K562 (cell line): ENCODE data around the gene SLC4A3. TPM values are rescaled to one million over a fixed set of nuclear protein-coding genes. Genes with fewer than 3 reads are reported as not detected.
A peak's percentile ranks its signal among the peaks of the same experiment; 100 is the strongest.

ENCODE experiments used
- ATAC-seq: fragments of 200-7000 bp; cut with Tn5 transposase; 3 replicates; pipeline ENCODE4 v1.9.1; 2020; ENCODE audit warnings: moderate library complexity
- BruUV-seq: library from RNA; stranded (reverse); fragments of 400-500 nt; replicated peaks from 2 replicates; lab custom pipeline; 2021; lab: Mats Ljungman, UMichigan
- CTCF ChIA-PET: fragments of 300-600 bp; formaldehyde crosslinking; extraction: SDS; loops from one replicate; lab custom pipeline; 2021; ENCODE audit warnings: low intra/inter-chr PET ratio; lab: Yijun Ruan, JAX
- POLR2A ChIA-PET: fragments of 300-600, 350-650 bp; sonication (Branson Sonifier 250); formaldehyde crosslinking; extraction: SDS; loops from one replicate; lab custom pipeline; 2021; ENCODE audit warnings: antibody characterized with exemption, inconsistent platforms; lab: Yijun Ruan, JAX
- DNase-seq, 4 experiments: peaks; one replicate each; pipeline versions ENCODE4 v3.0.0 to v3.0.0-alpha.2; 2011 to 2018; ENCODE audit warnings: low spot score in 3 of 4, mixed read lengths in 3 of 4; ENCODE audit errors: extremely low read depth in 1 of 4
- FAIRE-seq: peaks from 2 replicates; lab custom pipeline; 2011; peaks lifted over from hg19 to GRCh38; lab: Jason Lieb, UNC
- H2AFZ ChIP-seq: 2 replicates; pipeline ENCODE4 v1.6.0; 2011; ENCODE audit warnings: low read depth, low read length, control low read depth, inconsistent platforms
- H3K27ac ChIP-seq: fragments of 200-600 bp; 3 replicates; pipeline ENCODE4 v1.8.0; 2011; ENCODE audit warnings: low read depth, mild to moderate bottlenecking, control low read depth, inconsistent platforms, low read length, moderate library complexity, mixed read lengths; ENCODE audit errors: extremely low read depth
- H3K27me3 ChIP-seq, 2 experiments: fragments of 300-600 bp in 1 of 2; 2 replicates in 1 of 2; 3 replicates in 1 of 2; pipeline versions ENCODE4 v1.6.0 to v1.8.0; 2011; ENCODE audit warnings: inconsistent platforms in 2 of 2, low read length in 2 of 2, mild to moderate bottlenecking in 1 of 2, mixed read lengths in 1 of 2, moderate library complexity in 1 of 2; ENCODE audit not compliant: control insufficient read depth in 2 of 2, insufficient read depth in 2 of 2
- H3K36me3 ChIP-seq: fragments of 300-600 bp; 3 replicates; pipeline ENCODE4 v1.8.0; 2011; ENCODE audit warnings: mild to moderate bottlenecking, low read length, inconsistent platforms; ENCODE audit not compliant: control insufficient read depth, insufficient read depth
- H3K4me1 ChIP-seq, 2 experiments: fragments of 200-600 bp in 1 of 2; replicated peaks in 1 of 2; 2 replicates in 1 of 2; 3 replicates in 1 of 2; pipeline versions ENCODE4 v1.5.1 to v1.8.0; 2011; ENCODE audit warnings: inconsistent platforms in 2 of 2, low read length in 2 of 2, mild to moderate bottlenecking in 1 of 2, mixed read lengths in 1 of 2, moderate library complexity in 1 of 2; ENCODE audit not compliant: control insufficient read depth in 2 of 2, insufficient read depth in 2 of 2
- H3K4me2 ChIP-seq: 2 replicates; pipeline ENCODE4 v1.6.1; 2011; ENCODE audit warnings: low read length, control low read depth, inconsistent platforms, mixed read lengths; ENCODE audit not compliant: insufficient read depth
- H3K4me3 ChIP-seq: fragments of 200-600 bp; sonication (generic), shearing (Covaris generic); 2 replicates; pipeline ENCODE4 v1.5.1; 2016; ENCODE audit warnings: control low read depth, inconsistent platforms
- H3K79me2 ChIP-seq: fragments of 200-600 bp; 3 replicates; pipeline ENCODE4 v1.8.0; 2011; ENCODE audit warnings: low read length, inconsistent platforms; ENCODE audit not compliant: control insufficient read depth, insufficient read depth
- H3K9ac ChIP-seq, 2 experiments: 2 replicates each; pipeline versions ENCODE4 v1.6.0 to v1.6.1; 2011; ENCODE audit warnings: low read depth in 2 of 2, low read length in 2 of 2, control low read depth in 1 of 2, inconsistent platforms in 1 of 2, mild to moderate bottlenecking in 1 of 2, mixed read lengths in 1 of 2; ENCODE audit not compliant: insufficient read depth in 1 of 2
- H3K9me1 ChIP-seq: one replicate; pipeline ENCODE4 v1.6.0; 2011; ENCODE audit warnings: inconsistent platforms, mild to moderate bottlenecking, low read length, moderate library complexity; ENCODE audit not compliant: control insufficient read depth, insufficient read depth
- H3K9me3 ChIP-seq: replicated peaks from 2 replicates; pipeline ENCODE4 v1.5.1; 2011; ENCODE audit warnings: low read depth, low read length, inconsistent platforms; ENCODE audit not compliant: control insufficient read depth, insufficient read depth
- H4K20me1 ChIP-seq: replicated peaks from 2 replicates; pipeline ENCODE4 v1.6.1; 2011; ENCODE audit warnings: low read length, inconsistent platforms, mixed read lengths; ENCODE audit not compliant: control insufficient read depth, insufficient read depth
- E2F3 ChIP-seq: fragments of 250-450 bp; sonication (Bioruptor Pico); IDR thresholded peaks from 2 replicates; pipeline ENCODE4 v1.4.0; 2020; ENCODE audit warnings: mild to moderate bottlenecking
- EZH2 ChIP-seq: IDR thresholded peaks from 2 replicates; pipeline ENCODE4 v1.6.1; 2012; ENCODE audit warnings: low read depth, mild to moderate bottlenecking, inconsistent platforms, low read length, borderline replicate concordance
- GTF2A2 ChIP-seq: IDR thresholded peaks from 2 replicates; pipeline ENCODE4 v1.6.1; 2016; ENCODE audit warnings: mild to moderate bottlenecking, missing genetic modification characterization, missing compliant biosample characterization
- HDAC6 ChIP-seq: IDR thresholded peaks from 2 replicates; pipeline ENCODE4 v1.6.1; 2012; ENCODE audit warnings: low read depth, mild to moderate bottlenecking, control low read depth, inconsistent platforms, low read length, moderate library complexity
- HDAC8 ChIP-seq: fragments of 450-650 bp; IDR thresholded peaks from 2 replicates; pipeline ENCODE4 v1.6.1; 2016; ENCODE audit warnings: mild to moderate bottlenecking, missing genetic modification characterization, moderate library complexity, missing compliant biosample characterization
- HSF4 ChIP-seq: fragments of 250-450 bp; sonication (Bioruptor Pico); IDR thresholded peaks from 2 replicates; pipeline ENCODE4 v2.1.2; 2022; ENCODE audit warnings: mild to moderate bottlenecking, moderate library complexity, borderline replicate concordance
- IRF9 ChIP-seq: fragments of 450-650 bp; IDR thresholded peaks from 2 replicates; pipeline ENCODE4 v1.6.1; 2016; ENCODE audit warnings: missing biosample characterization, missing genetic modification characterization
- NR4A1 ChIP-seq, 2 experiments: fragments of 250-450 bp in 1 of 2; fragments of 450-650 bp in 1 of 2; sonication (Bioruptor Pico) in 1 of 2; IDR thresholded peaks; 2 replicates each; pipeline versions ENCODE4 v1.4.0 to v1.6.1; 2016 to 2020; ENCODE audit warnings: mild to moderate bottlenecking in 2 of 2, missing compliant biosample characterization in 1 of 2, missing genetic modification characterization in 1 of 2, moderate library complexity in 1 of 2
- PTTG1 ChIP-seq: fragments of 450-650 bp; IDR thresholded peaks from 2 replicates; pipeline ENCODE4 v1.6.1; 2016; ENCODE audit warnings: low read depth, mild to moderate bottlenecking, missing genetic modification characterization, missing compliant biosample characterization
- RB1 ChIP-seq: fragments of 450-650 bp; IDR thresholded peaks from 2 replicates; pipeline ENCODE4 v1.6.1; 2017; ENCODE audit warnings: low read depth, mild to moderate bottlenecking
- RNF2 ChIP-seq: sonication (generic); IDR thresholded peaks from 2 replicates; pipeline ENCODE4 v1.6.1; 2016
- TAF1 ChIP-seq: IDR thresholded peaks from 2 replicates; pipeline ENCODE4 v1.6.1; 2011; ENCODE audit warnings: mild to moderate bottlenecking, low read length, moderate library complexity; ENCODE audit not compliant: insufficient read depth, control insufficient read depth, severe bottlenecking; ENCODE audit errors: extremely low read depth
- TAF9B ChIP-seq: fragments of 450-650 bp; IDR thresholded peaks from 2 replicates; pipeline ENCODE4 v1.6.1; 2018; ENCODE audit warnings: mild to moderate bottlenecking; ENCODE audit not compliant: partially characterized antibody
- TCF7 ChIP-seq: sonication (generic); IDR thresholded peaks from 2 replicates; pipeline ENCODE4 v1.6.1; 2016; ENCODE audit warnings: antibody characterized with exemption, borderline replicate concordance
- TFAM ChIP-seq: fragments of 250-450 bp; sonication (Bioruptor Pico); conservative IDR thresholded peaks from 2 replicates; pipeline ENCODE4 v1.5.0; 2021; ENCODE audit warnings: mild to moderate bottlenecking, moderate library complexity
- ZBED1 ChIP-seq: IDR thresholded peaks from 2 replicates; pipeline ENCODE4 v1.6.1; 2014
- ZNF696 ChIP-seq: fragments of 250-450 bp; sonication (Bioruptor Pico); conservative IDR thresholded peaks from 2 replicates; pipeline ENCODE4 v1.4.0; 2020; ENCODE audit warnings: mild to moderate bottlenecking, moderate library complexity
- WGBS: fragments of 100-300 bp; shearing (Covaris generic); methylation state at CpG from one replicate; pipeline ENCODE4 v1.1.6; 2016; ENCODE audit warnings: low coverage, mixed read lengths; ENCODE audit not compliant: insufficient coverage; ENCODE audit errors: missing lambda C conversion rate; 5-methylcytosine and 5-hydroxymethylcytosine counted together
- in situ Hi-C: fragments of 300-500 bp; cut with MboI; formaldehyde crosslinking; loops from 4 replicates; pipeline ENCODE4 v1.15.0; 2018; ENCODE audit warnings: inconsistent platforms, mixed read lengths
- intact Hi-C: fragments of 100-400 bp; cut with micrococcal nuclease; formaldehyde crosslinking; loops from 2 replicates; pipeline ENCODE4 v1.14.2; 2022
- polyA plus RNA-seq, 8 experiments: library from polyadenylated mRNA; depleted of rRNA in 4 of 8; stranded (reverse) in 5 of 8; unstranded in 3 of 8; fragments of >200 nt; fragmentation: Nextera tagmentation in 2 of 8; fragmentation: Illumina TruSeq in 1 of 8; extraction: Ambion mirVana in 2 of 8; extraction: Trizol in 1 of 8; gene quantifications; 2 replicates each; pipeline versions ENCODE4 v1.2.1 to v1.2.3, GENCODE V29; 2011 to 2014; ENCODE audit warnings: inconsistent platforms in 1 of 8, missing spikeins in 1 of 8
- total RNA-seq, 7 experiments: library from RNA; depleted of rRNA in 6 of 7; stranded (reverse); fragments of >200 nt in 6 of 7; fragmentation: Illumina TruSeq in 2 of 7; extraction: Trizol in 2 of 7; gene quantifications; 2 replicates each; pipeline versions ENCODE4 v1.2.1 to v1.2.3, GENCODE V29; 2011 to 2021; ENCODE audit warnings: low replicate concordance in 1 of 7
- TF ChIP-seq, protein P1 (sequence below): fragments of 250-450 bp; sonication (Bioruptor Pico); IDR thresholded peaks from 2 replicates; pipeline ENCODE4 v1.5.0; 2021
- TF ChIP-seq, protein P2 (sequence below): fragments of 450-650 bp; formaldehyde crosslinking; IDR thresholded peaks from 2 replicates; pipeline ENCODE4 v1.4.0; 2020; ENCODE audit warnings: mild to moderate bottlenecking

Gene SLC4A3
- total and polyA plus RNA-seq, 9 of the 15 experiments (the other 6 are each of a cell fraction or from before 2014, with no cell fraction given): 0.04 to 0.31 (median 0.16) TPM; not detected in 5

- Histone ChIP-seq H3K4me1 (peaks cover 3 to 5% of the 10 kb centered on the region in 2 experiments; a peak in 2 of 5 replicates), H3K9ac (no peak overlapping the region), H3K79me2 (no peaks in the 10 kb centered on the region), H3K36me3 (no peaks in the 10 kb centered on the region), H3K27me3 (no peaks in the 10 kb centered on the region), H2AFZ (peak overlapping the region; percentile 40; the same call in 1 of the 2 replicates), H3K27ac (no peak overlapping the region), H3K9me3 (no peaks in the 10 kb centered on the region), H3K4me3 (no peak overlapping the region), H3K9me1 (no peaks in the 10 kb centered on the region), H3K4me2 (no peak overlapping the region), H4K20me1 (no peaks in the 10 kb centered on the region)
- FAIRE-seq: no peak
- DNase-seq: no peak
- CTCF ChIA-PET: interaction anchor here (1.1 kb wide), 1 partner anchor 147 kb away, joined by 5 read pairs; no protein-coding TSS in a partner anchor
- intact Hi-C loops: no loop called here
- POLR2A ChIA-PET: interaction anchor here (1.1 kb wide), 1 partner anchor 143 kb away, joined by 4 read pairs; no protein-coding TSS in a partner anchor
- in situ Hi-C loops: loop anchor here (5.0 kb wide), 1 partner anchor 41 kb away; no protein-coding TSS in a partner anchor
- 37% methylated on average over 10 of the region's 19 CpGs for WGBS
- no TSS peak for BruUV-seq
- ATAC-seq: no peak
- TF ChIP-seq PTTG1 (tag): peak; percentile 72
- TF ChIP-seq TFAM (CRISPR knock-in tag): no peak
- TF ChIP-seq GTF2A2: peak; percentile 36; the same call in 1 of the 2 replicates
- TF ChIP-seq NR4A1 (CRISPR knock-in tag; IDR thresholded peaks at IDR 0.05): no peak
- peak; percentile 81 for TF ChIP-seq NR4A1 (tag; IDR thresholded peaks at IDR 0.05)
- TF ChIP-seq, protein P1, sequence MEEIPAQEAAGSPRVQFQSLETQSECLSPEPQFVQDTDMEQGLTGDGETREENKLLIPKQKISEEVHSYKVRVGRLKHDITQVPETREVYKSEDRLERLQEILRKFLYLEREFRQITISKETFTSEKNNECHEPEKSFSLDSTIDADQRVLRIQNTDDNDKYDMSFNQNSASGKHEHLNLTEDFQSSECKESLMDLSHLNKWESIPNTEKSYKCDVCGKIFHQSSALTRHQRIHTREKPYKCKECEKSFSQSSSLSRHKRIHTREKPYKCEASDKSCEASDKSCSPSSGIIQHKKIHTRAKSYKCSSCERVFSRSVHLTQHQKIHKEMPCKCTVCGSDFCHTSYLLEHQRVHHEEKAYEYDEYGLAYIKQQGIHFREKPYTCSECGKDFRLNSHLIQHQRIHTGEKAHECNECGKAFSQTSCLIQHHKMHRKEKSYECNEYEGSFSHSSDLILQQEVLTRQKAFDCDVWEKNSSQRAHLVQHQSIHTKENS: no peak
- TF ChIP-seq IRF9: peak; percentile 85
- TF ChIP-seq HDAC6: no peak
- TF ChIP-seq E2F3 (CRISPR knock-in tag): no peak
- no peak for TF ChIP-seq TAF9B
- TF ChIP-seq ZBED1: no peak
- TF ChIP-seq TAF1: no peak
- no peak for TF ChIP-seq TCF7
- no peak for TF ChIP-seq ZNF696
- TF ChIP-seq HSF4 (CRISPR knock-in tag): no peak
- no peak for TF ChIP-seq EZH2
- TF ChIP-seq HDAC8 (tag): peak; percentile 65; the same call in 1 of the 2 replicates
- no peak for TF ChIP-seq RNF2
- TF ChIP-seq, protein P2, sequence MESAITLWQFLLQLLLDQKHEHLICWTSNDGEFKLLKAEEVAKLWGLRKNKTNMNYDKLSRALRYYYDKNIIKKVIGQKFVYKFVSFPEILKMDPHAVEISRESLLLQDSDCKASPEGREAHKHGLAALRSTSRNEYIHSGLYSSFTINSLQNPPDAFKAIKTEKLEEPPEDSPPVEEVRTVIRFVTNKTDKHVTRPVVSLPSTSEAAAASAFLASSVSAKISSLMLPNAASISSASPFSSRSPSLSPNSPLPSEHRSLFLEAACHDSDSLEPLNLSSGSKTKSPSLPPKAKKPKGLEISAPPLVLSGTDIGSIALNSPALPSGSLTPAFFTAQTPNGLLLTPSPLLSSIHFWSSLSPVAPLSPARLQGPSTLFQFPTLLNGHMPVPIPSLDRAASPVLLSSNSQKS (CRISPR knock-in tag): no peak
- no peak for TF ChIP-seq RB1
Measured at GRCh38 chr2:219687882-219688559, 60.6 kb downstream of the SLC4A3 start.
